GM20431 (cell line): ENCODE measurements around the gene LSS.
"Not testable (repeated sequence)": the region's sequence is repeated elsewhere in the genome, so short reads cannot be mapped to it uniquely, and the experiment has no call there.

Source experiments
- in situ Hi-C: fragments of 300-500 bp; cut with MseI, MboI; formaldehyde crosslinking; loops from one replicate; pipeline ENCODE4 v1.15.0; 2020; ENCODE audit warnings: low sequenced_read_pairs; ENCODE audit not compliant: unreplicated experiment

Gene LSS

GRCh38 chr21:46145840-46146691 is 82.5 kb downstream of the LSS start:
- in situ Hi-C loops, result no loop called here

- in situ Hi-C loops, result no loop called here
Observed at GRCh38 chr21:46145159-46145839, 83.3 kb downstream of the LSS start.

- in situ Hi-C loops, result no loop called here
Observed at GRCh38 chr21:46144464-46145070, 84.0 kb downstream of the LSS start.

- in situ Hi-C loops, result no loop called here
Observed at GRCh38 chr21:46142582-46143473, 85.7 kb downstream of the LSS start.

GRCh38 chr21:46141767-46142581 is 86.6 kb downstream of the LSS start:
- in situ Hi-C loops, result no loop called here

- in situ Hi-C loops, result not testable (repeated sequence)
Observed at GRCh38 chr21:46140352-46141003, 88.1 kb downstream of the LSS start.

DNA sequence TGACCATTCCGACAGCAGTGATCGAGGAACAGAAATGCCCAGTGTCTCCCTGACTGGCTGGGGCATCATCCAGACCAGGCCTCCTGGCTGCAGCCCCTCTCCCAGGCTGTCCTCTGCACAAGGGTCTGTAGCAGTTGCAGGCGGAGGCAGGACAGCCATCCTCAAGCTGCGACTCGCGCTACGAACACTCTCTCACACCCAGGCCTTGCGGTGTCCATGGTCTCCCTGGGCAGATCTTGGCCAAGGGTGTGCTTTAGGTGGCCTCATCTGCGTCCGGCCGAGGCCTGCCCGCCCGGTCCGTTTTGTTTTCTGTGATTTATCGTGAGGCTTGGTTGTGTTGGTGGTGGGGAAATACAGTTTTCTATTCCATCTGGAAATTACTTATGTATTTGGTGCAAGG is 88.9 kb downstream of the LSS start:
- in situ Hi-C loops, result no loop called here

DNA sequence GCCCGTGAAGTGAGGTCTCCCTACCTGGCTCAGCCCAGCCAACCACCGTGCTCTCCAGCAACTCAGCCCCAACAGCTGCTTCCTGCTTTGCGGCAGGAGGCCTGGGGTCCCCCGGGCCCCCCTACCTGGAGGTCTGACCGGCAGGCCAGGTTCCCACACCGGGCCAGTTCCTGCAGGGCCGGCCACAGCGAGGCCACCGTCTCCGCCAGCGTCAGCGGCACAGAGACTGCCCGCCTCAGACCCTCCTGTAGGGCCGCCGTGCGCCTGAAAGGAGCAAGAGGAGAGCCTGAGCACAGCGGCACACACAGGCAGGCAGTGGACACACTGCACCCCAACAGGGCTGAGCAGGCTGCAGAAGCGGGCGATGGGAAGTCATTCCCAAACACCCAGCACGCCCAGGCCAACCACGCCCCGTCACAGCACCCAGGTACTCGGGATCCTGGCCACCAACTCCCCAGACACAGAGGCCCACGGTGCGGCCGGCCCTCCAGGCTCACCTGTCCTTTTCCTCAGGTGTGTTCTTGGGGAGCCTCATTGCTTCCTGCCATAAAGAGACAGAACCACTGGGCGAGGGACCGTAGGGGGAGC is 90.1 kb downstream of the LSS start:
- in situ Hi-C loops, result no loop called here
